Stomach (tissue), 4 donors: ENCODE data around the gene USB1.

Experiments used
- CTCF ChIP-seq, 7 experiments: fragments of 450-650 bp in 4 of 7; fragments of 200-600 bp in 3 of 7; sonication (generic) in 3 of 7; IDR thresholded peaks; one replicate each; pipeline ENCODE4 v1.5.1; 2016 to 2019; ENCODE audit warnings: antibody characterized with exemption in 7 of 7, control low read depth in 2 of 7, mild to moderate bottlenecking in 1 of 7
- POLR2AphosphoS5 ChIP-seq, 3 donors: sonication (generic); formaldehyde crosslinking; IDR thresholded peaks; one replicate each; pipeline ENCODE4 v1.6.1; 2016; ENCODE audit warnings: antibody characterized with exemption in 3 of 3

- TF ChIP-seq POLR2AphosphoS5 (IDR thresholded peaks at IDR 0.05) (no peak), CTCF (IDR thresholded peaks at IDR 0.05) (no peak)
These were observed 15.7 kb upstream of the USB1 start for GRCh38 chr16:57985204-57986181.
